H1 (cell line): Measurements from ENCODE around the gene MYO1G. TPM values are rescaled to one million over a fixed set of nuclear protein-coding genes. Genes with fewer than 3 reads are reported as not detected.

ENCODE experiments used
- CTCF ChIA-PET: fragments of 300-600 bp; sonication (Branson Sonifier 250); formaldehyde crosslinking; loops from one replicate; lab custom pipeline; 2021; ENCODE audit not compliant: partially characterized antibody; lab: Charles Lee
- POLR2A ChIA-PET: fragments of 300-600 bp; sonication (Branson Sonifier 250); formaldehyde crosslinking; loops from one replicate; lab custom pipeline; 2021; ENCODE audit warnings: inconsistent platforms; ENCODE audit not compliant: partially characterized antibody; lab: Charles Lee
- DNase-seq, 2 experiments: peaks; one replicate each; pipeline versions ENCODE4 v3.0.0 to v3.0.0-alpha.2; 2010 to 2022; ENCODE audit warnings: low spot score in 2 of 2, low read depth in 1 of 2, mixed read lengths in 1 of 2
- FAIRE-seq: peaks from 2 replicates; lab custom pipeline; 2011; peaks lifted over from hg19 to GRCh38; lab: Jason Lieb, UNC
- H2AFZ ChIP-seq: 2 replicates; pipeline ENCODE4 v1.8.1; 2012; ENCODE audit warnings: low read length, inconsistent platforms
- H2AK5ac ChIP-seq: 2 replicates; pipeline ENCODE4 v1.6.1; 2013; ENCODE audit warnings: low read depth, low read length
- H2BK120ac ChIP-seq: replicated peaks from 2 replicates; pipeline ENCODE3; 2013; ENCODE audit warnings: low read depth, low read length, inconsistent platforms
- H2BK12ac ChIP-seq: 2 replicates; pipeline ENCODE4 v1.6.1; 2013; ENCODE audit warnings: low read depth, low read length
- H2BK15ac ChIP-seq: 2 replicates; pipeline ENCODE4 v1.6.1; 2013; ENCODE audit warnings: low read length
- H2BK20ac ChIP-seq: 2 replicates; pipeline ENCODE4 v1.6.1; 2013; ENCODE audit warnings: low read length
- H2BK5ac ChIP-seq: 2 replicates; pipeline ENCODE4 v1.6.1; 2013; ENCODE audit warnings: low read depth, low read length
- H3K14ac ChIP-seq: 2 replicates; pipeline ENCODE4 v1.6.1; 2013; ENCODE audit warnings: inconsistent platforms; ENCODE audit not compliant: insufficient read length
- H3K18ac ChIP-seq: 2 replicates; pipeline ENCODE4 v1.6.1; 2013; ENCODE audit warnings: low read length; ENCODE audit errors: extremely low read depth
- H3K23ac ChIP-seq: 2 replicates; pipeline ENCODE4 v1.6.1; 2013; ENCODE audit warnings: inconsistent platforms; ENCODE audit not compliant: insufficient read length
- H3K23me2 ChIP-seq: 2 replicates; pipeline ENCODE4 v1.6.1; 2013; ENCODE audit warnings: low read depth, low read length
- H3K27ac ChIP-seq: 2 replicates; pipeline ENCODE4 v1.6.1; 2011; ENCODE audit warnings: low read depth, low read length, inconsistent platforms
- H3K27me3 ChIP-seq, 4 experiments: replicated peaks in 1 of 4; 1 replicate in 1 of 4; 2 replicates in 3 of 4; pipeline versions ENCODE4 v1.6.1 to v1.8.1; 2011 to 2013; ENCODE audit warnings: low read length in 3 of 4, mild to moderate bottlenecking in 3 of 4, inconsistent platforms in 2 of 4, mixed read lengths in 2 of 4, moderate library complexity in 1 of 4; ENCODE audit not compliant: control insufficient read depth in 3 of 4, insufficient read depth in 3 of 4; ENCODE audit errors: extremely low read depth in 1 of 4
- H3K36me3 ChIP-seq, 4 experiments: 2 replicates each; pipeline versions ENCODE4 v1.6.1 to v1.8.1; 2011 to 2013; ENCODE audit warnings: mild to moderate bottlenecking in 4 of 4, low read length in 3 of 4, moderate library complexity in 2 of 4, control low read depth in 1 of 4, inconsistent platforms in 1 of 4; ENCODE audit not compliant: insufficient read depth in 4 of 4, control insufficient read depth in 2 of 4
- H3K4ac ChIP-seq: replicated peaks from 2 replicates; pipeline ENCODE3; 2013; ENCODE audit warnings: low read length, low read depth, mixed read lengths, inconsistent platforms; ENCODE audit not compliant: insufficient read length
- H3K4me1 ChIP-seq, 4 experiments: replicated peaks in 1 of 4; 1 replicate in 1 of 4; 2 replicates in 3 of 4; pipeline versions ENCODE4 v1.6.1 to v1.8.1; 2011 to 2013; ENCODE audit warnings: low read length in 3 of 4, inconsistent platforms in 2 of 4, mixed read lengths in 1 of 4; ENCODE audit not compliant: insufficient read depth in 4 of 4, control insufficient read depth in 3 of 4
- H3K4me2 ChIP-seq, 2 experiments: 2 replicates each; pipeline versions ENCODE4 v1.6.1 to v1.8.1; 2011 to 2013; ENCODE audit warnings: low read depth in 2 of 2, low read length in 2 of 2, control low read depth in 1 of 2, inconsistent platforms in 1 of 2, mild to moderate bottlenecking in 1 of 2; ENCODE audit not compliant: insufficient read depth in 1 of 2
- H3K4me3 ChIP-seq, 4 experiments: fragments of 200-600, 300-600 bp in 1 of 4; sonication (generic), shearing (Covaris generic), sonication (Bioruptor Twin) in 1 of 4; 2 replicates each; pipeline versions ENCODE4 v1.5.1 to v1.8.1; 2011 to 2016; ENCODE audit warnings: low read length in 4 of 4, low read depth in 3 of 4, control low read depth in 2 of 4, inconsistent platforms in 2 of 4, mild to moderate bottlenecking in 2 of 4, mixed read lengths in 1 of 4, moderate library complexity in 1 of 4; ENCODE audit not compliant: insufficient read depth in 2 of 4; ENCODE audit errors: extremely low read depth in 1 of 4
- H3K56ac ChIP-seq: replicated peaks from 2 replicates; pipeline ENCODE3; 2013; ENCODE audit warnings: low read depth, mild to moderate bottlenecking, mixed read lengths, low read length, inconsistent platforms; ENCODE audit not compliant: insufficient read length
- H3K79me1 ChIP-seq: 2 replicates; pipeline ENCODE4 v1.6.1; 2013; ENCODE audit warnings: low read depth, low read length, control low read depth
- H3K79me2 ChIP-seq, 2 experiments: 2 replicates each; pipeline versions ENCODE4 v1.6.1 to v1.8.1; 2012 to 2013; ENCODE audit warnings: low read length in 2 of 2, mild to moderate bottlenecking in 2 of 2, inconsistent platforms in 1 of 2; ENCODE audit not compliant: insufficient read depth in 2 of 2, control insufficient read depth in 1 of 2
- H3K9ac ChIP-seq, 4 experiments: replicated peaks in 1 of 4; 1 replicate in 1 of 4; 2 replicates in 3 of 4; pipeline versions ENCODE4 v1.6.1 to v1.8.1; 2011 to 2013; ENCODE audit warnings: low read depth in 3 of 4, low read length in 3 of 4, control low read depth in 2 of 4, mild to moderate bottlenecking in 2 of 4, moderate library complexity in 2 of 4, inconsistent platforms in 1 of 4; ENCODE audit errors: extremely low read depth in 1 of 4
- H3K9me3 ChIP-seq, 2 experiments: 2 replicates each; pipeline versions ENCODE4 v1.6.1 to v1.8.1; 2012 to 2013; ENCODE audit warnings: mild to moderate bottlenecking in 2 of 2, moderate library complexity in 2 of 2, control low read depth in 1 of 2, inconsistent platforms in 1 of 2, low read depth in 1 of 2, low read length in 1 of 2, mixed read lengths in 1 of 2; ENCODE audit not compliant: insufficient read depth in 2 of 2
- H4K20me1 ChIP-seq, 2 experiments: replicated peaks in 1 of 2; 2 replicates each; pipeline versions ENCODE3 to v1.8.1; 2011 to 2013; ENCODE audit warnings: inconsistent platforms in 2 of 2, low read length in 2 of 2, mild to moderate bottlenecking in 1 of 2; ENCODE audit not compliant: insufficient read depth in 2 of 2, control insufficient read depth in 1 of 2
- H4K5ac ChIP-seq: 2 replicates; pipeline ENCODE4 v1.6.1; 2013; ENCODE audit warnings: low read length, low read depth, mixed read lengths, inconsistent platforms; ENCODE audit not compliant: insufficient read length
- H4K8ac ChIP-seq: 2 replicates; pipeline ENCODE4 v1.8.0; 2013; ENCODE audit warnings: mild to moderate bottlenecking, moderate library complexity, low read length, inconsistent platforms; ENCODE audit not compliant: insufficient read depth; ENCODE audit errors: extremely low read depth
- H4K91ac ChIP-seq: replicated peaks from 2 replicates; pipeline ENCODE3; 2013; ENCODE audit warnings: low read length, mixed read lengths, inconsistent platforms; ENCODE audit not compliant: insufficient read length
- CBX8 ChIP-seq: fragments of 300-800, 300-1000 bp; sonication (generic); IDR thresholded peaks from 2 replicates; pipeline ENCODE4 v1.7.1; 2016; ENCODE audit warnings: low read depth, low read length, borderline replicate concordance
- CEBPB ChIP-seq: IDR thresholded peaks from 2 replicates; pipeline ENCODE4 v1.6.1; 2012; ENCODE audit warnings: low read depth, low read length
- CTBP2 ChIP-seq: IDR thresholded peaks from 2 replicates; pipeline ENCODE4 v1.7.0; 2011; ENCODE audit warnings: borderline replicate concordance, mild to moderate bottlenecking, moderate library complexity, mixed read lengths, low read length; ENCODE audit not compliant: insufficient read depth, insufficient read length
- JUN ChIP-seq: IDR thresholded peaks from 2 replicates; pipeline ENCODE4 v1.6.1; 2011; ENCODE audit warnings: low read depth, mild to moderate bottlenecking, improper control_type of control experiment, low read length
- JUND ChIP-seq: IDR thresholded peaks from 2 replicates; pipeline ENCODE4 v1.6.1; 2011; ENCODE audit warnings: mild to moderate bottlenecking, improper control_type of control experiment, low read length
- SAP30 ChIP-seq: fragments of 300-600 bp; sonication (generic); IDR thresholded peaks from 2 replicates; pipeline ENCODE4 v1.7.1; 2012; ENCODE audit warnings: low read length, moderate library complexity, mild to moderate bottlenecking, inconsistent platforms; ENCODE audit not compliant: insufficient read depth, insufficient replicate concordance
- SIN3A ChIP-seq, 2 experiments: IDR thresholded peaks in 1 of 2; conservative IDR thresholded peaks in 1 of 2; 2 replicates each; pipeline ENCODE4 v1.6.1; 2011 to 2012; ENCODE audit warnings: low read length in 2 of 2, improper control_type of control experiment in 1 of 2, low read depth in 1 of 2, mild to moderate bottlenecking in 1 of 2
- WGBS, 2 experiments: shearing (Covaris generic) in 1 of 2; methylation state at CpG; one replicate each; pipeline versions ENCODE4 v1.1.6 to v1.1.7; 2013 to 2015; ENCODE audit warnings: low lambda C conversion rate in 2 of 2, mixed read lengths in 2 of 2, inconsistent platforms in 1 of 2, low coverage in 1 of 2, missing lambda C conversion rate in 1 of 2; ENCODE audit not compliant: insufficient replicate concordance in 2 of 2, insufficient coverage in 1 of 2, insufficient read length in 1 of 2; ENCODE audit errors: extremely low coverage in 1 of 2, missing lambda C conversion rate in 1 of 2; 5-methylcytosine and 5-hydroxymethylcytosine counted together
- polyA plus RNA-seq, 7 experiments: library from polyadenylated mRNA; depleted of rRNA in 3 of 7; stranded (reverse) in 5 of 7; unstranded in 2 of 7; fragments of >200 nt in 5 of 7; fragments of 200-250 nt in 2 of 7; gene quantifications; 1 replicate in 5 of 7; 2 replicates in 1 of 7; 4 replicates in 1 of 7; pipeline versions ENCODE4 v1.2.1 to v1.2.3, GENCODE V29; 2011 to 2013; ENCODE audit warnings: missing spikeins in 2 of 7, mixed read lengths in 2 of 7
- total RNA-seq: library from RNA; stranded (reverse); fragmentation: NEBNext Ultra II Directional; extraction: Animal tissue kit (Norgen Biotek cat#: 25700); gene quantifications from 2 replicates; pipeline ENCODE4 v1.2.1, GENCODE V29; 2021

Gene MYO1G
- total and polyA plus RNA-seq, 2 of the 8 experiments (the other 6 are each of a cell fraction or from before 2014, with no cell fraction given), result 0.08 to 0.19 TPM

- no peak for DNase-seq
- Histone ChIP-seq H3K9me3 (no peaks in the 10 kb centered on the region), H2AK5ac (no peak overlapping the region), H2BK5ac (no peak overlapping the region), H2AFZ (no peak overlapping the region), H2BK120ac (no peak overlapping the region), H3K27me3 (no peaks in the 10 kb centered on the region), H3K23me2 (0 out of 2 replicates have a peak, but pooled peaks cover 6% of the 10 kb centered on the region), H4K20me1 (peaks cover 0 to 9% of the 10 kb centered on the region in 2 experiments), H3K4me3 (0 out of 8 replicates have a peak overlapping the region, but pooled peaks of 1 of the 4 experiments have one; percentile 93), H2BK12ac (no peak overlapping the region), H4K91ac (no peak overlapping the region), H3K36me3 (no peaks in the 10 kb centered on the region; a peak in 1 of 8 replicates), H3K18ac (no peak overlapping the region), H3K9ac (no peak overlapping the region; a peak in 1 of 7 replicates), H3K4me2 (peak overlapping the region in 1 of 2 experiments; percentile 64; a peak in 1 of 4 replicates), H3K23ac (no peak overlapping the region), H3K79me2 (peaks cover 4 to 42% of the 10 kb centered on the region in 2 experiments; a peak in 3 of 4 replicates), H3K27ac (no peak overlapping the region), H3K4me1 (peaks cover 0 to 6% (median 3%) of the 10 kb centered on the region in 4 experiments; a peak in 3 of 7 replicates), H2BK15ac (no peak overlapping the region), H4K8ac (no peak overlapping the region), H4K5ac (no peak overlapping the region), H2BK20ac (no peak overlapping the region), H3K79me1 (peaks cover 5% of the 10 kb centered on the region; the same call in 1 of the 2 replicates), H3K14ac (no peak overlapping the region), H3K4ac (no peak overlapping the region), H3K56ac (no peak overlapping the region)
- no peak for FAIRE-seq
- WGBS, 2 experiments, result 91% methylated on average over 2 of the region's 2 CpGs; no CpG with 5 or more reads in 1 of the 2 experiments
- POLR2A ChIA-PET, result interaction anchor here (1.1 to 10.3 kb wide), 8 partner anchors 9 to 154 kb away, joined by 3 to 193 read pairs (median 5); partner anchors contain the start of genes H2AZ2, MYO1G, PURB and TBRG4
- TF ChIP-seq CEBPB (no peak), SIN3A (conservative IDR thresholded peaks at IDR 0.05 in 1 of 2, IDR thresholded peaks at IDR 0.05 in 1 of 2; ENCODE audit: low read depth in 1 of 2, low read length in 2 of 2) (no peak), CBX8 (no peak), JUND (no peak), SAP30 (no peak), JUN (no peak), CTBP2 (no peak)
- CTCF ChIA-PET, result interaction anchor here (0.8 to 2.5 kb wide), 10 partner anchors 16 to 155 kb away, joined by 3 to 9 read pairs (median 4); partner anchors contain the start of gene PURB
Observed at GRCh38 chr7:45001826-45002225, 23.0 kb upstream of the MYO1G start.
